ENCODE measurements around the gene HTR3B. TPM values are rescaled to one million over a fixed set of nuclear protein-coding genes. Genes with fewer than 3 reads are reported as not detected.
"Not testable (repeated sequence)": the region's sequence is repeated elsewhere in the genome, so short reads cannot be mapped to it uniquely, and the experiment has no call there.

The HTR3B gene
- total RNA-seq, 1 donor, result not detected

DNA sequence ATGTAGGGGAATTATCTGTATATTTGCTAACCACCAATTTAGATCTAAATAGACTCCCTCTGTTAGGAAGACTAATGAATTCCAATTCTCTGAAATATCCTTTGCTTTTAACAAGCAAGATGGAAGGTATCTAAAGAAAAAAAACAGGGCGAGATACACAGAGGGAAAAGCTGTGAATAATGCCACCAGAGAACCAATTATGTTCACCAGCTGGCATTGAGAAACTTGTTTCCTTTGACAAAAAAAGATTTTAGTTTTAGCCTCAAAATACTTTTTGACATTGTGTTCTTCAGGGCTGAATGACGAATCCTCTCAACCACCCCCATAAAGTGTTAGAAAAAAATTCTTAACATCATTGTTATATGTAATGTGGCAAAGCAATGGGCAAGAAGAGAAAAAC lies 19.0 kb downstream of the HTR3B start:
- no peak overlapping the region for H3K4me3 ChIP-seq (ENCODE audit: low read depth, low read length)
- DNase-seq (ENCODE audit: low read depth), result no peak
- TF ChIP-seq, protein P1, sequence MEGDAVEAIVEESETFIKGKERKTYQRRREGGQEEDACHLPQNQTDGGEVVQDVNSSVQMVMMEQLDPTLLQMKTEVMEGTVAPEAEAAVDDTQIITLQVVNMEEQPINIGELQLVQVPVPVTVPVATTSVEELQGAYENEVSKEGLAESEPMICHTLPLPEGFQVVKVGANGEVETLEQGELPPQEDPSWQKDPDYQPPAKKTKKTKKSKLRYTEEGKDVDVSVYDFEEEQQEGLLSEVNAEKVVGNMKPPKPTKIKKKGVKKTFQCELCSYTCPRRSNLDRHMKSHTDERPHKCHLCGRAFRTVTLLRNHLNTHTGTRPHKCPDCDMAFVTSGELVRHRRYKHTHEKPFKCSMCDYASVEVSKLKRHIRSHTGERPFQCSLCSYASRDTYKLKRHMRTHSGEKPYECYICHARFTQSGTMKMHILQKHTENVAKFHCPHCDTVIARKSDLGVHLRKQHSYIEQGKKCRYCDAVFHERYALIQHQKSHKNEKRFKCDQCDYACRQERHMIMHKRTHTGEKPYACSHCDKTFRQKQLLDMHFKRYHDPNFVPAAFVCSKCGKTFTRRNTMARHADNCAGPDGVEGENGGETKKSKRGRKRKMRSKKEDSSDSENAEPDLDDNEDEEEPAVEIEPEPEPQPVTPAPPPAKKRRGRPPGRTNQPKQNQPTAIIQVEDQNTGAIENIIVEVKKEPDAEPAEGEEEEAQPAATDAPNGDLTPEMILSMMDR (IDR thresholded peaks at IDR 0.05; ENCODE audit: insufficient read depth, low read depth, low read length), result no peak

DNA sequence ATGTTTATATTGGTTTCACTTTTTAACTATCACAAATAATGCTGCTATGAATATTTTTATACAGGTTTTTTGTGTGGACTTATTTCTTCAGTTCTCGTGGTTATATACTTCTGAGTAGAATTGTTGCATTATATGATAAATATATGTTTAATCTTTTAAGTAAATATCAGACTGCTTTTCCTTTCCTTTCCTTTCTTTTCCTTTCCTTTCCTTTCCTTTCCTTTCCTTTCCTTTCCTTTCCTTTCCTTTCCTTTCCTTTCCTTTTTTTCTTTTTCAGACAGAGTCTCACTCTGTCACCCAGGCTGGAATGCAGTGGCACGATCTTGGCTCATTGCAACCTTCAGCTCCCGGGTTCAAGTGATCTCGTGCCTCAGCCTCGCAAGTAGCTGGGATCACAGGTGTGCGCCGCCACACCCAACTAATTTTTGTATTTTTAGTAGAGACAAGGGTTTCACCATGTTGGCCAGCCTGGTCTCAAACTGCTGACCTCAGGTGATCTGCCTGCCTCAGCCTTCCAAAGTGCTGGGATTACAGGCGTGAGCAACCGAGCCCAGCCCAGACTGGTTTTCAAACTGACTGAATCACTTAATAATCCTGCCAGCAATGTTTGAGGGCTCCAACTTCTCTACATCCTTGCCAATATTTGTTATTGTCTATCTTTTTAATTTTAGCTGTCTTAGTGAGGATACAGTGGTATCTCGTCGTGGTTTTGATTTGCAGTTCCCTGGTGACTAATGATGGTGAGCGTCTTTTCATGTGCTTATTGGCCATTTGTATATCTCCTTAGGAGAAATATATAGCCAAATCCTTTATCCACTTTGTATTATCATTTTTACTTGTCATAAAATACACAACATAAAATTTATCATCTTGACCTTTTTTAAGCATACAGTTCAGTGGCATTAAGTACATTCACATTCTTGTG lies 21.9 kb downstream of the HTR3B start:
- DNase-seq (ENCODE audit: low read depth), result peak; percentile 47
- TF ChIP-seq, protein P1 (IDR thresholded peaks at IDR 0.05; ENCODE audit: insufficient read depth, low read depth, low read length), result no peak
- H3K4me3 ChIP-seq (ENCODE audit: low read depth, low read length), result no peak overlapping the region

DNA sequence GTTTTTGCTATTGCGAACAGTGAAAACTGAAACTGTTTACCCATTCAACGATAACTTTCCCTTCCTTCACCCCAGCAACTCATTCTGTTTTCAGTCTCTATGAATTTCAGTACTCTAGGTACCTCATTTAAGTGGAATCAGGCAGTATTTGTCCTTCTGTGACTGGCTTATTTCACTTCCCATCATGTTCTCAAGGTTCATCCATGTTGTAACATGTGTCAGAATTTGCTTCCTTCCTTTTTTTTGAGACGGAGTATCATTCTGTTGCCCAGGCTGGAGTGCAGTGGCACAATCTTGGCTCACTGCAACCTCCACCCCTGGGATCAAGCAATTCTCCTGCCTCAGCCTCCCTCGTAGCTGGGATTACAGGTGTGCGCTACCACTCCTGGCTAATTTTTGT lies 23.7 kb downstream of the HTR3B start:
- TF ChIP-seq, protein P1 (IDR thresholded peaks at IDR 0.05; ENCODE audit: insufficient read depth, low read depth, low read length), result no peak
- no peak overlapping the region for H3K4me3 ChIP-seq (ENCODE audit: low read depth, low read length)
- DNase-seq (ENCODE audit: low read depth), result no peak

DNA sequence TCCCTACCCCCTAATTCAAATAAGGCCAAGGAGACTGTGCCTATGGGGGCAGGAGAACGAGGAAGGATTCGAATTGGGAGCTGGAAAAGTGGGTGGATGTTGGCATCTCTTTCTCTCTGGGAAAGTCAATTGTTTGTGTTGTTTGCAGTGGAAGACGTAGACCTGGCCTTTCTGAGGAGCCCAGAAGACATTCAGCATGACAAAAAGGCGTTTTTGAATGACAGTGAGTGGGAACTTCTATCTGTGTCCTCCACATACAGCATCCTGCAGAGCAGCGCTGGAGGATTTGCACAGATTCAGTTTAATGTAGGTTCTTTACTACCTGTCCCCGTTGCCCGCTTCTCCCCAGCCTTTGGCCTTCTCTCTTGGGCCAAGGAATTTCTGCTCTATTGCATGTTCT lies 28.2 kb downstream of the HTR3B start:
- H3K4me3 ChIP-seq (ENCODE audit: low read depth, low read length), result no peak overlapping the region
- DNase-seq (ENCODE audit: low read depth), result no peak
- TF ChIP-seq, protein P1 (IDR thresholded peaks at IDR 0.05; ENCODE audit: insufficient read depth, low read depth, low read length), result no peak

DNA sequence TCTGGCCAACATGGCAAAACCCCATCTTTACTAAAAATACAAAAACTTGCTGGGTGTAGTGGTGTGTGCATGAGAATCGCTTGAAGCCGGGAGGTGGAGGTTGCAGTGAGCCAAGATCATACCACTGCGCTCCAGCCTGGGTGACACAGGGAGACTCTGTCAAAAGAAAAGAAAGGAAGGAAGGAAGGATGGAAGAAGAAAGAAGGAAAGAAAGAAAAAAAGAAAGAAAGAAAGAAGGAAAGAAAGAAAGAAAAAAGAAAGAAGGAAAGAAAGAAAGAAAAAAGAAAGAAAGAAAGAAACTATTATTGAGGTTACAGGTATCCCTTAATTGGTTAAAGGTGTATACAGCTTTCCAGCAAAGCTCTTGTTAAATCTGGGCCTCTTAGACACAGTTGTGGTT lies 29.6 kb downstream of the HTR3B start:
- not testable (repeated sequence) for DNase-seq (ENCODE audit: low read depth); H3K4me3 ChIP-seq (ENCODE audit: low read depth, low read length)

DNA sequence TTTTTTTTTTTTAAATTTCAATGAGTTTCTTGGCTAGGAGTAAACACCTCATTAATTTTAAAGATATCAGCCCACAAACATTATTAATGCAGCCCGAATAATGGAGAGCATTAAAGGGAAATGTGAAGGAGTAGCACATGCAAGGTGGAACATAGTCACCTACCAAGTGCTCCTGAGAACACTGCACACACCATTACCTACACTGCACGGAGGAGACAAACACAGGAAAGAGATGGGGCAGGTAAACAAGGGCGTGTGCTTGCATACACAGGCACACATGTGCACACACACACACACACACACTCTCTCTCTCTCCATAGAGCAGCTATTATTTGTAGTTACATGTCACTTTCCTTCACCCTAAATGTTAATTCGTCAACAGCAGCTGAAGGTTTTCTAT lies 30.2 kb downstream of the HTR3B start:
- TF ChIP-seq, protein P1 (IDR thresholded peaks at IDR 0.05; ENCODE audit: insufficient read depth, low read depth, low read length), result no peak

DNA sequence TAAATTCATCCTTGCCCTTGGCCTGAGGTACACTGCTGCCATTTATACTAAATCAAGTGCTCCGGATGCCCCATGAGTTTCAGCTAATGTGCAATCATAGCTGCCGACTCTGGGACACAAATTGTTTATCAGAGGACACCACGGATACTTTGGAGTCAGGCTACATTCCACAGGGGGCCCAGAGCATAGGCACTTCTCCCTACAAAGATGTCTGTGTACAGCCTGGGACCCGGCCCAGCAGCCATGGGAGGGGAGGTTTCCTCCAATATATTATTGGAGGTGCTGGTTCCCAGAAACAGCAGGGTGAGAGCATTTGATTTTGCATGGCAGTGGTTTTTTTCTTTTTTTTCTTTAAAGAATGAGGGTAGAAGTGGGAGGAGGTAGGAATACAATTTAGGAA lies 31.3 kb downstream of the HTR3B start:
- no peak for DNase-seq (ENCODE audit: low read depth)
- H3K4me3 ChIP-seq (ENCODE audit: low read depth, low read length), result no peak overlapping the region

More for the DNA sequence above, 30.2 kb downstream of the HTR3B start:
- DNase-seq (ENCODE audit: low read depth), result no peak
- no peak overlapping the region for H3K4me3 ChIP-seq (ENCODE audit: low read depth, low read length)

More for the DNA sequence above, 31.3 kb downstream of the HTR3B start:
- TF ChIP-seq, protein P1 (IDR thresholded peaks at IDR 0.05; ENCODE audit: insufficient read depth, low read depth, low read length), result no peak

Data from fibroblast of villous mesenchyme (primary cell).